Measurements from ENCODE around the gene RSPH6A. TPM values are rescaled to one million over a fixed set of nuclear protein-coding genes. Genes with fewer than 3 reads are reported as not detected.
A peak's percentile ranks its signal among the peaks of the same experiment; 100 is the strongest.
"Not testable (repeated sequence)": the region's sequence is repeated elsewhere in the genome, so short reads cannot be mapped to it uniquely, and the experiment has no call there.

Gene RSPH6A
- polyA plus RNA-seq, 1 experiment = not detected

- ChIA-PET CTCF (no interaction called here), POLR2A (interaction anchor here (0.7 to 1.6 kb wide), 3 partner anchors 12 to 106 kb away, joined by 4 to 5 read pairs (median 4); partner anchors contain the start of gene SIX5)
- TF ChIP-seq CTCF (IDR thresholded peaks at IDR 0.05; ENCODE audit: low read depth, low read length) = no peak
- Histone ChIP-seq H3K27ac (ENCODE audit: low read depth, low read length) (no peak overlapping the region), H3K4me3 (ENCODE audit: low read depth, low read length) (no peak overlapping the region), H3K9me3 (ENCODE audit: control insufficient read depth, insufficient read depth, low read length) (no peaks in the 10 kb centered on the region), H3K27me3 (ENCODE audit: control insufficient read depth, insufficient read depth, low read length) (no peaks in the 10 kb centered on the region)
- DNase-seq (ENCODE audit: low read depth, low spot score) = no peak
Observed at GRCh38 chr19:45757695-45758094, 57.4 kb downstream of the RSPH6A start.

- ChIA-PET CTCF (interaction anchor here (0.6 to 1.7 kb wide), 2 partner anchors 9 to 62 kb away, joined by 3 to 5 read pairs; no protein-coding TSS in a partner anchor), POLR2A (interaction anchor here (1.3 kb wide), 1 partner anchor 13 kb away, joined by 7 read pairs; no protein-coding TSS in a partner anchor)
- TF ChIP-seq CTCF (IDR thresholded peaks at IDR 0.05; ENCODE audit: low read depth, low read length) = no peak
- H3K27me3 ChIP-seq (ENCODE audit: control insufficient read depth, insufficient read depth, low read length) = no peaks in the 10 kb centered on the region
- no peak for DNase-seq (ENCODE audit: low read depth, low spot score)
- H3K27ac ChIP-seq (ENCODE audit: low read depth, low read length) = no peak overlapping the region
- no peak overlapping the region for H3K4me3 ChIP-seq (ENCODE audit: low read depth, low read length)
- H3K9me3 ChIP-seq (ENCODE audit: control insufficient read depth, insufficient read depth, low read length) = no peaks in the 10 kb centered on the region
Observed at GRCh38 chr19:45754323-45754722, 60.8 kb downstream of the RSPH6A start.

GRCh38 chr19:45753548-45753947 lies 61.6 kb downstream of the RSPH6A start:
- no peak overlapping the region for H3K27ac ChIP-seq (ENCODE audit: low read depth, low read length)
- ChIA-PET POLR2A (interaction anchor here (0.5 to 1.3 kb wide), 2 partner anchors 13 to 43 kb away, joined by 5 to 7 read pairs; no protein-coding TSS in a partner anchor), CTCF (interaction anchor here (1.7 kb wide), 1 partner anchor 9 kb away, joined by 5 read pairs; no protein-coding TSS in a partner anchor)
- TF ChIP-seq CTCF (IDR thresholded peaks at IDR 0.05; ENCODE audit: low read depth, low read length) = peak; percentile 15; the same call in 1 of the 2 replicates
- H3K4me3 ChIP-seq (ENCODE audit: low read depth, low read length) = no peak overlapping the region
- no peaks in the 10 kb centered on the region for H3K27me3 ChIP-seq (ENCODE audit: control insufficient read depth, insufficient read depth, low read length)
- DNase-seq (ENCODE audit: low read depth, low spot score) = no peak
- H3K9me3 ChIP-seq (ENCODE audit: control insufficient read depth, insufficient read depth, low read length) = no peaks in the 10 kb centered on the region

- no peak for DNase-seq (ENCODE audit: low read depth, low spot score)
- POLR2A ChIA-PET = interaction anchor here (0.5 to 0.6 kb wide), 2 partner anchors 8 to 35 kb away, joined by 4 to 8 read pairs; no protein-coding TSS in a partner anchor
- CTCF ChIA-PET = interaction anchor here (1.2 kb wide), 1 partner anchor 17 kb away, joined by 3 read pairs; no protein-coding TSS in a partner anchor
- H3K27me3 ChIP-seq (ENCODE audit: control insufficient read depth, insufficient read depth, low read length) = no peaks in the 10 kb centered on the region
- no peaks in the 10 kb centered on the region for H3K9me3 ChIP-seq (ENCODE audit: control insufficient read depth, insufficient read depth, low read length)
- no peak overlapping the region for H3K27ac ChIP-seq (ENCODE audit: low read depth, low read length)
- H3K4me3 ChIP-seq (ENCODE audit: low read depth, low read length) = no peak overlapping the region
- TF ChIP-seq CTCF (IDR thresholded peaks at IDR 0.05; ENCODE audit: low read depth, low read length) = no peak
Observed at GRCh38 chr19:45752639-45753038, 62.5 kb downstream of the RSPH6A start.

GRCh38 chr19:45751483-45751882 lies 63.6 kb downstream of the RSPH6A start:
- CTCF ChIA-PET = interaction anchor here (0.6 to 1.2 kb wide), 2 partner anchors 19 to 72 kb away, joined by 3 read pairs; no protein-coding TSS in a partner anchor
- DNase-seq (ENCODE audit: low read depth, low spot score); H3K4me3 ChIP-seq (ENCODE audit: low read depth, low read length); H3K27me3 ChIP-seq (ENCODE audit: control insufficient read depth, insufficient read depth, low read length); POLR2A ChIA-PET; H3K9me3 ChIP-seq (ENCODE audit: control insufficient read depth, insufficient read depth, low read length); H3K27ac ChIP-seq (ENCODE audit: low read depth, low read length): not testable (repeated sequence)

Measured in AG04450 (cell line).